Measurements from ENCODE around the gene CA11. TPM values are rescaled to one million over a fixed set of nuclear protein-coding genes. Genes with fewer than 3 reads are reported as not detected.

Gene CA11
- total RNA-seq, 1 experiment from 2014 or later = 38.2 TPM

DNA sequence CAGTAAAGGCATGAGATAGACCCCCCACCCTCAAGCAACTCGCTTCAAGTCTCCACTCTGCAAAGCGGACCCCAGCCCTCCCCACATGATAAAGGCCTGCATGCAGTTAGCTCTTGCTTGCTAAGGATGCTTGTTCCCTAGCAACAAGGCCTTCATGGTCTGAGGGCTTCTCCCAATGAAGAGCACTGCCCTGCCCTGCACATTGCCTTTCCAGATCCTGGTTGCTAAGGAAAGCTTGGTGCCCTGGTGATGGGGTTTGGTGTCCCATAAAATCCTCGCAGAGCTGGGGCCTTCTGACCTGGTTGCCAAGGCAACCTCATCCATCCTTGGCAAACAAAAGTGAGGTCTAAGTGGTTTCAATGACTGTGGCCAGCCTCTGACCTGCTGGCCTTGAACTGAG, 14.8 kb downstream of the CA11 start:
- no peaks in the 10 kb centered on the region for H3K9me3 ChIP-seq (ENCODE audit: low read depth, low read length, poor library complexity, severe bottlenecking)
- peak; percentile 44 for DNase-seq (ENCODE audit: low spot score)
- POLR2A ChIA-PET (ENCODE audit: low non-redundant PET) = interaction anchor here (0.6 to 1.9 kb wide), 2 partner anchors 12 to 166 kb away, joined by 6 to 10 read pairs; partner anchors contain the start of genes RPL18 and SPHK2
- H3K27ac ChIP-seq (ENCODE audit: low read depth, low read length, poor library complexity, severe bottlenecking) = peak overlapping the region; percentile 88
- CTCF ChIA-PET = interaction anchor here (0.5 kb wide), 1 partner anchor 157 kb away, joined by 3 read pairs; no protein-coding TSS in a partner anchor
- intact Hi-C loops (cut with micrococcal nuclease; ENCODE audit: unreplicated experiment) = no loop called here
- peaks cover 45% of the 10 kb centered on the region for H3K4me1 ChIP-seq (ENCODE audit: insufficient read depth, low read length, poor library complexity, severe bottlenecking)
- peaks cover 19% of the 10 kb centered on the region for H3K36me3 ChIP-seq (ENCODE audit: insufficient read depth, low read length, poor library complexity, severe bottlenecking)
- H3K27me3 ChIP-seq (replicated peaks; ENCODE audit: insufficient read depth, low read depth, low read length, poor library complexity) = no peaks in the 10 kb centered on the region
- no peak overlapping the region for H3K4me3 ChIP-seq (ENCODE audit: low read depth, low read length, poor library complexity, severe bottlenecking)
- no peak for TF ChIP-seq EZH2 (IDR thresholded peaks at IDR 0.05; ENCODE audit: borderline replicate concordance, low read depth, low read length, poor library complexity, severe bottlenecking)
- TF ChIP-seq, protein P1, sequence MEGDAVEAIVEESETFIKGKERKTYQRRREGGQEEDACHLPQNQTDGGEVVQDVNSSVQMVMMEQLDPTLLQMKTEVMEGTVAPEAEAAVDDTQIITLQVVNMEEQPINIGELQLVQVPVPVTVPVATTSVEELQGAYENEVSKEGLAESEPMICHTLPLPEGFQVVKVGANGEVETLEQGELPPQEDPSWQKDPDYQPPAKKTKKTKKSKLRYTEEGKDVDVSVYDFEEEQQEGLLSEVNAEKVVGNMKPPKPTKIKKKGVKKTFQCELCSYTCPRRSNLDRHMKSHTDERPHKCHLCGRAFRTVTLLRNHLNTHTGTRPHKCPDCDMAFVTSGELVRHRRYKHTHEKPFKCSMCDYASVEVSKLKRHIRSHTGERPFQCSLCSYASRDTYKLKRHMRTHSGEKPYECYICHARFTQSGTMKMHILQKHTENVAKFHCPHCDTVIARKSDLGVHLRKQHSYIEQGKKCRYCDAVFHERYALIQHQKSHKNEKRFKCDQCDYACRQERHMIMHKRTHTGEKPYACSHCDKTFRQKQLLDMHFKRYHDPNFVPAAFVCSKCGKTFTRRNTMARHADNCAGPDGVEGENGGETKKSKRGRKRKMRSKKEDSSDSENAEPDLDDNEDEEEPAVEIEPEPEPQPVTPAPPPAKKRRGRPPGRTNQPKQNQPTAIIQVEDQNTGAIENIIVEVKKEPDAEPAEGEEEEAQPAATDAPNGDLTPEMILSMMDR (conservative IDR thresholded peaks at IDR 0.05; ENCODE audit: low read depth, low read length) = no peak
- no TSS peak for BruUV-seq (replicated peaks)

DNA sequence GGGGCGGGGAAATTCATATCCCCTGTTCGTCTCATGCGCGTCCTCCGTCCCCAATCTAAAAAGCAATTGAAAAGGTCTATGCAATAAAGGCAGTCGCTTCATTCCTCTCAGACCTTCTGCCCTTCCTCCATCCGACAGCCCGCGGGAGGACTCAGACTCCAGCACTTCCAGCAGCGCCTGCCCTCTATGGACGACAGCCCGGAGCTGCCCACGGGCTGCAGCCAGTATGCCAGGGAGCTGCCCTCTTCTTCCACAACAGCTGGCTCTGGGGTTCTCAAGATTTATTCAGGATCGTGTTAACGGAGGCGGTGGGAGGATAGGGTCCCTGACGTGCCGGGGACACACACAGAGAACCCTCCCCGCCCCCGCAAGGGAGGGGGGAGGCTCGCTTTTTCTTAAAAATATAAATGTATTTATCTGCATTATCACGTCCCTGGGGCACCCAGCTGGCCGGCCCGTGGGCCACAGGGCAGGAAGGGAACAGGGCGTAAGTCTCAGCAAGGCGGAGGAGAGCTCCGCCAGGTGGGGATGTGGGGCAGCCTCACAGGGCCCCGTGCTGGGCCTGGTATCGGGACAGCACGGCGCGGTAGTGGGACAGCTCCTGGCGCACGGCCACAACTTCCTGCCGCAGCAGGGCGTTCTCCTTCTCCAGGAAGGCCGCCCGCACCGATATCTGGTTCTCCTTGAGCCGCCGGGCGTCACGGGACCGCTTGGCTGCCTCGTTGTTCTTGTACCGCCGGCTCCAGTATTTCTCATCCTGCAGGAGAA, 15.5 kb downstream of the CA11 start:
- peaks cover 45% of the 10 kb centered on the region for H3K4me1 ChIP-seq (ENCODE audit: insufficient read depth, low read length, poor library complexity, severe bottlenecking)
- peak; percentile 94 for DNase-seq (ENCODE audit: low spot score)
- ChIA-PET POLR2A (ENCODE audit: low non-redundant PET) (interaction anchor here (0.6 to 1.9 kb wide), 2 partner anchors 11 to 165 kb away, joined by 6 to 10 read pairs; partner anchors contain the start of genes RPL18 and SPHK2), CTCF (interaction anchor here (0.5 kb wide), 1 partner anchor 158 kb away, joined by 3 read pairs; no protein-coding TSS in a partner anchor)
- peak overlapping the region; percentile 22 for H3K4me3 ChIP-seq (ENCODE audit: low read depth, low read length, poor library complexity, severe bottlenecking)
- H3K9me3 ChIP-seq (ENCODE audit: low read depth, low read length, poor library complexity, severe bottlenecking) = no peaks in the 10 kb centered on the region
- TF ChIP-seq EZH2 (IDR thresholded peaks at IDR 0.05; ENCODE audit: borderline replicate concordance, low read depth, low read length, poor library complexity, severe bottlenecking) = no peak
- TF ChIP-seq, protein P1 (conservative IDR thresholded peaks at IDR 0.05; ENCODE audit: low read depth, low read length) = peak; percentile 52
- H3K36me3 ChIP-seq (ENCODE audit: insufficient read depth, low read length, poor library complexity, severe bottlenecking) = peaks cover 19% of the 10 kb centered on the region
- peak overlapping the region; percentile 88 for H3K27ac ChIP-seq (ENCODE audit: low read depth, low read length, poor library complexity, severe bottlenecking)
- H3K27me3 ChIP-seq (replicated peaks; ENCODE audit: insufficient read depth, low read depth, low read length, poor library complexity) = no peaks in the 10 kb centered on the region
- intact Hi-C loops (cut with micrococcal nuclease; ENCODE audit: unreplicated experiment) = no loop called here
- BruUV-seq (replicated peaks) = no TSS peak

DNA sequence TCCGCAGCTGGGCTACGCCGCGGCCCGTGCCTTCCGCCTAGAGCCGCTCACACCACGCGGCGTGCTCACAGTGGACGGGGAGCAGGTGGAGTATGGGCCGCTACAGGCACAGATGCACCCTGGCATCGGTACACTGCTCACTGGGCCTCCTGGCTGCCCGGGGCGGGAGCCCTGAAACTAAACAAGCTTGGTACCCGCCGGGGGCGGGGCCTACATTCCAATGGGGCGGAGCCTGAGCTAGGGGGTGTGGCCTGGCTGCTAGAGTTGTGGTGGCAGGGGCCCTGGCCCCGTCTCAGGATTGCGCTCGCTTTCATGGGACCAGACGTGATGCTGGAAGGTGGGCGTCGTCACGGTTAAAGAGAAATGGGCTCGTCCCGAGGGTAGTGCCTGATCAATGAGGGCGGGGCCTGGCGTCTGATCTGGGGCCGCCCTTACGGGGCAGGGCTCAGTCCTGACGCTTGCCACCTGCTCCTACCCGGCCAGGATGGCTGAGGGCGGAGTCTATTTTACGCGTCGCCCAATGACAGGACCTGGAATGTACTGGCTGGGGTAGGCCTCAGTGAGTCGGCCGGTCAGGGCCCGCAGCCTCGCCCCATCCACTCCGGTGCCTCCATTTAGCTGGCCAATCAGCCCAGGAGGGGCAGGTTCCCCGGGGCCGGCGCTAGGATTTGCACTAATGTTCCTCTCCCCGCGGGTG, 16.2 kb downstream of the CA11 start:
- intact Hi-C loops (cut with micrococcal nuclease; ENCODE audit: unreplicated experiment) = no loop called here
- BruUV-seq (replicated peaks) = no TSS peak
- Histone ChIP-seq H3K4me3 (ENCODE audit: low read depth, low read length, poor library complexity, severe bottlenecking) (peak overlapping the region; percentile 22), H3K27ac (ENCODE audit: low read depth, low read length, poor library complexity, severe bottlenecking) (peak overlapping the region; percentile 88), H3K4me1 (ENCODE audit: insufficient read depth, low read length, poor library complexity, severe bottlenecking) (peaks cover 40% of the 10 kb centered on the region), H3K36me3 (ENCODE audit: insufficient read depth, low read length, poor library complexity, severe bottlenecking) (peaks cover 19% of the 10 kb centered on the region), H3K27me3 (replicated peaks; ENCODE audit: insufficient read depth, low read depth, low read length, poor library complexity) (no peaks in the 10 kb centered on the region), H3K9me3 (ENCODE audit: low read depth, low read length, poor library complexity, severe bottlenecking) (no peaks in the 10 kb centered on the region)
- DNase-seq (ENCODE audit: low spot score) = peak; percentile 90
- POLR2A ChIA-PET (ENCODE audit: low non-redundant PET) = interaction anchor here (1.9 kb wide), 1 partner anchor 11 kb away, joined by 10 read pairs; the partner anchor contains the start of genes RPL18 and SPHK2
- CTCF ChIA-PET = no interaction called here
- TF ChIP-seq EZH2 (IDR thresholded peaks at IDR 0.05; ENCODE audit: borderline replicate concordance, low read depth, low read length, poor library complexity, severe bottlenecking) = no peak
- TF ChIP-seq, protein P1 (conservative IDR thresholded peaks at IDR 0.05; ENCODE audit: low read depth, low read length) = no peak

All from A673 (cell line).